Liver (tissue), 9 donors: ENCODE measurements around the gene SIAH1. TPM values are rescaled to one million over a fixed set of nuclear protein-coding genes. Genes with fewer than 3 reads are reported as not detected.

Experiments used
- DNase-seq: peaks from one replicate; pipeline ENCODE4 v3.0.0-alpha.2; 2017; ENCODE audit warnings: low spot score
- H3K27ac ChIP-seq, 2 donors: one replicate each; pipeline ENCODE4 v1.7.0; 2013; ENCODE audit warnings: inconsistent platforms in 2 of 2, low read length in 2 of 2, control low read depth in 1 of 2, low read depth in 1 of 2, mild to moderate bottlenecking in 1 of 2
- H3K27me3 ChIP-seq, 4 donors: one replicate each; pipeline versions ENCODE4 v1.6.1 to v1.7.0; 2013; ENCODE audit warnings: low read length in 3 of 4, inconsistent platforms in 1 of 4, mild to moderate bottlenecking in 1 of 4, moderate library complexity in 1 of 4; ENCODE audit not compliant: control insufficient read depth in 4 of 4, insufficient read depth in 4 of 4
- H3K36me3 ChIP-seq, 4 donors: one replicate each; pipeline versions ENCODE4 v1.6.1 to v1.7.0; 2013; ENCODE audit warnings: low read length in 3 of 4, mild to moderate bottlenecking in 3 of 4, low read depth in 1 of 4, moderate library complexity in 1 of 4; ENCODE audit not compliant: control insufficient read depth in 4 of 4, insufficient read depth in 3 of 4
- H3K4me1 ChIP-seq, 4 donors: one replicate each; pipeline versions ENCODE4 v1.6.1 to v1.7.0; 2013; ENCODE audit warnings: low read length in 3 of 4, mild to moderate bottlenecking in 3 of 4, moderate library complexity in 1 of 4; ENCODE audit not compliant: control insufficient read depth in 4 of 4, insufficient read depth in 4 of 4
- H3K4me3 ChIP-seq, 3 donors: one replicate each; pipeline versions ENCODE4 v1.6.1 to v1.7.0; 2013; ENCODE audit warnings: low read length in 3 of 3, control low read depth in 1 of 3, low read depth in 1 of 3, mild to moderate bottlenecking in 1 of 3
- H3K9ac ChIP-seq, 2 donors: one replicate each; pipeline ENCODE4 v1.7.0; 2013; ENCODE audit warnings: low read length in 2 of 2, mild to moderate bottlenecking in 2 of 2, moderate library complexity in 2 of 2, control low read depth in 1 of 2, low read depth in 1 of 2
- H3K9me3 ChIP-seq, 4 donors: one replicate each; pipeline versions ENCODE4 v1.6.1 to v1.7.0; 2013; ENCODE audit warnings: low read length in 3 of 4; ENCODE audit not compliant: control insufficient read depth in 4 of 4
- EGR1 ChIP-seq, 2 donors: IDR thresholded peaks; 2 replicates each; pipeline ENCODE4 v1.6.1; 2016 to 2018; ENCODE audit warnings: antibody characterized with exemption in 2 of 2, low read depth in 2 of 2
- FOXA2 ChIP-seq: IDR thresholded peaks from 2 replicates; pipeline ENCODE4 v1.6.1; 2016; ENCODE audit warnings: antibody characterized with exemption
- GABPA ChIP-seq, 2 donors: IDR thresholded peaks in 1 of 2; conservative IDR thresholded peaks in 1 of 2; 2 replicates each; pipeline ENCODE4 v1.6.1; 2016; ENCODE audit warnings: antibody characterized with exemption in 2 of 2, mild to moderate bottlenecking in 1 of 2, moderate library complexity in 1 of 2
- HNF4G ChIP-seq: IDR thresholded peaks from 2 replicates; pipeline ENCODE4 v1.6.1; 2016; ENCODE audit warnings: antibody characterized with exemption
- JUND ChIP-seq, 2 donors: IDR thresholded peaks; 2 replicates each; pipeline ENCODE4 v1.6.1; 2016; ENCODE audit warnings: antibody characterized with exemption in 2 of 2
- NR2F2 ChIP-seq: IDR thresholded peaks from 2 replicates; pipeline ENCODE4 v1.6.1; 2016; ENCODE audit warnings: antibody characterized with exemption
- RAD21 ChIP-seq, 2 donors: IDR thresholded peaks; 2 replicates each; pipeline ENCODE4 v1.6.1; 2016; ENCODE audit warnings: antibody characterized with exemption in 2 of 2, mild to moderate bottlenecking in 2 of 2
- RXRA ChIP-seq, 2 donors: IDR thresholded peaks; 2 replicates each; pipeline ENCODE4 v1.6.1; 2017 to 2018; ENCODE audit warnings: antibody characterized with exemption in 2 of 2, mild to moderate bottlenecking in 1 of 2
- SP1 ChIP-seq: IDR thresholded peaks from 2 replicates; pipeline ENCODE4 v1.6.1; 2018; ENCODE audit warnings: antibody characterized with exemption, mild to moderate bottlenecking
- TAF1 ChIP-seq: conservative IDR thresholded peaks from 2 replicates; pipeline ENCODE4 v1.6.1; 2016; ENCODE audit warnings: antibody characterized with exemption, mild to moderate bottlenecking
- YY1 ChIP-seq: IDR thresholded peaks from 2 replicates; pipeline ENCODE4 v1.6.1; 2016; ENCODE audit warnings: antibody characterized with exemption, mild to moderate bottlenecking
- WGBS: extraction: QIAGEN DNeasy Blood & Tissue Kit; methylation state at CpG from one replicate; pipeline ENCODE4 v1.1.7; 2013; 5-methylcytosine and 5-hydroxymethylcytosine counted together
- polyA plus RNA-seq, 2 donors: library from polyadenylated mRNA; stranded (reverse) in 1 of 2; unstranded in 1 of 2; fragments of 200-250 nt in 1 of 2; fragments of >200 nt in 1 of 2; fragmentation: Nextera tagmentation in 1 of 2; extraction: Ambion mirVana in 1 of 2; gene quantifications; one replicate each; pipeline versions ENCODE4 v1.2.1 to v1.2.3, GENCODE V29; 2013 to 2015
- total RNA-seq, 2 donors: library from RNA; depleted of rRNA; stranded (reverse); fragments of >200 nt; gene quantifications; one replicate each; pipeline ENCODE4 v1.2.3, GENCODE V29; 2014
- TF ChIP-seq, protein P1 (sequence below): IDR thresholded peaks from 2 replicates; pipeline ENCODE4 v1.6.1; 2016; ENCODE audit warnings: antibody characterized with exemption, mild to moderate bottlenecking
- TF ChIP-seq, protein P2 (sequence below): IDR thresholded peaks from 2 replicates; pipeline ENCODE4 v1.6.1; 2016; ENCODE audit warnings: antibody characterized with exemption
- TF ChIP-seq, protein P3 (sequence below): fragments of 150-350 bp; IDR thresholded peaks from 2 replicates; pipeline ENCODE4 v1.5.1; 2017; ENCODE audit warnings: improper control_type of control experiment, low read depth, low read length; ENCODE audit not compliant: missing input control
- TF ChIP-seq, protein P4 (sequence below): IDR thresholded peaks from 2 replicates; pipeline ENCODE4 v1.6.1; 2016; ENCODE audit warnings: antibody characterized with exemption
- donor health status: healthy.
- donor health status: healthy.
- donor health status: healthy.
- donor health status: healthy.
- donor health status: healthy.

SIAH1 gene
- total and polyA plus RNA-seq, 4 donors = 6.7 to 17.3 (median 15.8) TPM

DNA sequence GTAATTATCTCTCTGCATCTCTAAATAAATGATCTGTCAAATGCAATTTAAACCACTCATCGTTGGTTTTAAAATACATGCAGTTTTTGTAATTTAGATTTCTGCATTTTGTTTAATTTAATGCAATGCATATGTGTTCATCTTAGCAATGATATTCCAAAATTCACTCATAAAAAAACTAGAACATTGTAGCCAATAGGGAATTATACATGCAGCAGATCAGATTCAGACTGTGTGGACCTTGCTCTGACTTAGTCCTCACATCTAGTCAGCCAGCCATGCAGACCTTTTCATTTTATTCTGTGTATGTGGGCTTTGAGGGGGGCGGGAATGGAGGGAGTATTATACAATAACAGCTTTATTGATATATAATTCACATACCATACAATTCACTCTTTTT, 37.3 kb upstream of the SIAH1 start:
- no peaks in the 10 kb centered on the region for H3K36me3 ChIP-seq
- H3K4me3 ChIP-seq = no peak overlapping the region
- H3K9me3 ChIP-seq = no peaks in the 10 kb centered on the region
- no peak for DNase-seq
- no peaks in the 10 kb centered on the region for H3K4me1 ChIP-seq
- TF ChIP-seq FOXA2 (no peak), HNF4G (no peak), TAF1 (no peak), NR2F2 (no peak), GABPA (IDR thresholded peaks at IDR 0.05 in 1 of 2, conservative IDR thresholded peaks at IDR 0.05 in 1 of 2) (no peak), YY1 (no peak), SP1 (no peak), RXRA (IDR thresholded peaks at IDR 0.05) (no peak), RAD21 (IDR thresholded peaks at IDR 0.05) (no peak), EGR1 (IDR thresholded peaks at IDR 0.05; ENCODE audit: low read depth in 2 of 2) (no peak), JUND (IDR thresholded peaks at IDR 0.05) (no peak)
- TF ChIP-seq, protein P1, sequence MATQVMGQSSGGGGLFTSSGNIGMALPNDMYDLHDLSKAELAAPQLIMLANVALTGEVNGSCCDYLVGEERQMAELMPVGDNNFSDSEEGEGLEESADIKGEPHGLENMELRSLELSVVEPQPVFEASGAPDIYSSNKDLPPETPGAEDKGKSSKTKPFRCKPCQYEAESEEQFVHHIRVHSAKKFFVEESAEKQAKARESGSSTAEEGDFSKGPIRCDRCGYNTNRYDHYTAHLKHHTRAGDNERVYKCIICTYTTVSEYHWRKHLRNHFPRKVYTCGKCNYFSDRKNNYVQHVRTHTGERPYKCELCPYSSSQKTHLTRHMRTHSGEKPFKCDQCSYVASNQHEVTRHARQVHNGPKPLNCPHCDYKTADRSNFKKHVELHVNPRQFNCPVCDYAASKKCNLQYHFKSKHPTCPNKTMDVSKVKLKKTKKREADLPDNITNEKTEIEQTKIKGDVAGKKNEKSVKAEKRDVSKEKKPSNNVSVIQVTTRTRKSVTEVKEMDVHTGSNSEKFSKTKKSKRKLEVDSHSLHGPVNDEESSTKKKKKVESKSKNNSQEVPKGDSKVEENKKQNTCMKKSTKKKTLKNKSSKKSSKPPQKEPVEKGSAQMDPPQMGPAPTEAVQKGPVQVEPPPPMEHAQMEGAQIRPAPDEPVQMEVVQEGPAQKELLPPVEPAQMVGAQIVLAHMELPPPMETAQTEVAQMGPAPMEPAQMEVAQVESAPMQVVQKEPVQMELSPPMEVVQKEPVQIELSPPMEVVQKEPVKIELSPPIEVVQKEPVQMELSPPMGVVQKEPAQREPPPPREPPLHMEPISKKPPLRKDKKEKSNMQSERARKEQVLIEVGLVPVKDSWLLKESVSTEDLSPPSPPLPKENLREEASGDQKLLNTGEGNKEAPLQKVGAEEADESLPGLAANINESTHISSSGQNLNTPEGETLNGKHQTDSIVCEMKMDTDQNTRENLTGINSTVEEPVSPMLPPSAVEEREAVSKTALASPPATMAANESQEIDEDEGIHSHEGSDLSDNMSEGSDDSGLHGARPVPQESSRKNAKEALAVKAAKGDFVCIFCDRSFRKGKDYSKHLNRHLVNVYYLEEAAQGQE = no peak
- TF ChIP-seq, protein P2, sequence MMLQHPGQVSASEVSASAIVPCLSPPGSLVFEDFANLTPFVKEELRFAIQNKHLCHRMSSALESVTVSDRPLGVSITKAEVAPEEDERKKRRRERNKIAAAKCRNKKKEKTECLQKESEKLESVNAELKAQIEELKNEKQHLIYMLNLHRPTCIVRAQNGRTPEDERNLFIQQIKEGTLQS = no peak
- TF ChIP-seq, protein P3, sequence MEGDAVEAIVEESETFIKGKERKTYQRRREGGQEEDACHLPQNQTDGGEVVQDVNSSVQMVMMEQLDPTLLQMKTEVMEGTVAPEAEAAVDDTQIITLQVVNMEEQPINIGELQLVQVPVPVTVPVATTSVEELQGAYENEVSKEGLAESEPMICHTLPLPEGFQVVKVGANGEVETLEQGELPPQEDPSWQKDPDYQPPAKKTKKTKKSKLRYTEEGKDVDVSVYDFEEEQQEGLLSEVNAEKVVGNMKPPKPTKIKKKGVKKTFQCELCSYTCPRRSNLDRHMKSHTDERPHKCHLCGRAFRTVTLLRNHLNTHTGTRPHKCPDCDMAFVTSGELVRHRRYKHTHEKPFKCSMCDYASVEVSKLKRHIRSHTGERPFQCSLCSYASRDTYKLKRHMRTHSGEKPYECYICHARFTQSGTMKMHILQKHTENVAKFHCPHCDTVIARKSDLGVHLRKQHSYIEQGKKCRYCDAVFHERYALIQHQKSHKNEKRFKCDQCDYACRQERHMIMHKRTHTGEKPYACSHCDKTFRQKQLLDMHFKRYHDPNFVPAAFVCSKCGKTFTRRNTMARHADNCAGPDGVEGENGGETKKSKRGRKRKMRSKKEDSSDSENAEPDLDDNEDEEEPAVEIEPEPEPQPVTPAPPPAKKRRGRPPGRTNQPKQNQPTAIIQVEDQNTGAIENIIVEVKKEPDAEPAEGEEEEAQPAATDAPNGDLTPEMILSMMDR = no peak
- TF ChIP-seq, protein P4, sequence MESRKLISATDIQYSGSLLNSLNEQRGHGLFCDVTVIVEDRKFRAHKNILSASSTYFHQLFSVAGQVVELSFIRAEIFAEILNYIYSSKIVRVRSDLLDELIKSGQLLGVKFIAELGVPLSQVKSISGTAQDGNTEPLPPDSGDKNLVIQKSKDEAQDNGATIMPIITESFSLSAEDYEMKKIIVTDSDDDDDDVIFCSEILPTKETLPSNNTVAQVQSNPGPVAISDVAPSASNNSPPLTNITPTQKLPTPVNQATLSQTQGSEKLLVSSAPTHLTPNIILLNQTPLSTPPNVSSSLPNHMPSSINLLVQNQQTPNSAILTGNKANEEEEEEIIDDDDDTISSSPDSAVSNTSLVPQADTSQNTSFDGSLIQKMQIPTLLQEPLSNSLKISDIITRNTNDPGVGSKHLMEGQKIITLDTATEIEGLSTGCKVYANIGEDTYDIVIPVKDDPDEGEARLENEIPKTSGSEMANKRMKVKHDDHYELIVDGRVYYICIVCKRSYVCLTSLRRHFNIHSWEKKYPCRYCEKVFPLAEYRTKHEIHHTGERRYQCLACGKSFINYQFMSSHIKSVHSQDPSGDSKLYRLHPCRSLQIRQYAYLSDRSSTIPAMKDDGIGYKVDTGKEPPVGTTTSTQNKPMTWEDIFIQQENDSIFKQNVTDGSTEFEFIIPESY = no peak
- no peak overlapping the region for H3K9ac ChIP-seq
- H3K27me3 ChIP-seq = no peaks in the 10 kb centered on the region
- WGBS = 83% methylated on average over 2 of the region's 2 CpGs
- H3K27ac ChIP-seq = no peak overlapping the region

DNA sequence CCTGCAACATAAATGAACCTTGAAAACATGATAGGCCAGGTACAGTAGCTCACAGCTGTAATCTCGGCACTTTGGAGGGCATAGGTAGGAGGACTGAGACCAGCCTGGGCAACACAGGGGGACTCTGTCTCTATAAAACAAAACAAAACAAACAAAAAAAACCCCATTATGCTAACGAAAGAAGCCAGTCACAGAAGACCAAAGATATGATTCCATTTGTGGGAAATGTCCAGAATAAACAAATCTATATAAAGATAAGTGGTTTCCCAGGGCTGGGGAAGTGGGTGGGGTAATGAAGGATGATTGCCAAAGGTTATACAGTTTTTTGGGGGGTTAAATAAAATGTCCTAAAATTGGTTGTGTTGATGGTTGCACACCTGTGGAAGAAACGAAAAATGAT, 36.5 kb upstream of the SIAH1 start:
- Histone ChIP-seq H3K4me3 (no peak overlapping the region), H3K9ac (no peak overlapping the region), H3K36me3 (no peaks in the 10 kb centered on the region), H3K27me3 (no peaks in the 10 kb centered on the region), H3K4me1 (no peaks in the 10 kb centered on the region), H3K27ac (no peak overlapping the region), H3K9me3 (no peaks in the 10 kb centered on the region)
- WGBS = 82% methylated on average over 3 of the region's 3 CpGs
- DNase-seq = no peak
- TF ChIP-seq YY1 = no peak
- TF ChIP-seq RAD21 (IDR thresholded peaks at IDR 0.05) = no peak
- TF ChIP-seq, protein P2 = no peak
